ENCODE results near the gene TRPM1.

- TF ChIP-seq FOXK2 (IDR thresholded peaks at IDR 0.05) = no peak
- no peak for TF ChIP-seq CTBP1 (IDR thresholded peaks at IDR 0.05; ENCODE audit: borderline replicate concordance)
- no peak for TF ChIP-seq FOXM1 (IDR thresholded peaks at IDR 0.05; ENCODE audit: borderline replicate concordance)
- TF ChIP-seq ZNF384 (IDR thresholded peaks at IDR 0.05) = no peak
- no peak for TF ChIP-seq SP1 (IDR thresholded peaks at IDR 0.05)
- no peak for TF ChIP-seq FOXA1 (IDR thresholded peaks at IDR 0.05)
- TF ChIP-seq ELF4 (IDR thresholded peaks at IDR 0.05) = no peak
- TF ChIP-seq L3MBTL2 (conservative IDR thresholded peaks at IDR 0.05) = no peak
- TF ChIP-seq SUZ12 (IDR thresholded peaks at IDR 0.05) = no peak
- TF ChIP-seq BHLHE40 (IDR thresholded peaks at IDR 0.05; ENCODE audit: borderline replicate concordance) = no peak
- TF ChIP-seq NFRKB (IDR thresholded peaks at IDR 0.05) = no peak
- no peak for TF ChIP-seq HDGF (IDR thresholded peaks at IDR 0.05; ENCODE audit: borderline replicate concordance)
- TF ChIP-seq TARDBP (IDR thresholded peaks at IDR 0.05) = no peak
These were observed 23.1 kb downstream of the TRPM1 start for GRCh38 chr15:31078471-31078870.

All from HEK293T (cell line).